Vagina (tissue), 2 donors: ENCODE measurements around the gene LPXN. TPM values are rescaled to one million over a fixed set of nuclear protein-coding genes. Genes with fewer than 3 reads are reported as not detected.

Experiments used
- DNase-seq, 2 donors: peaks; one replicate each; pipeline ENCODE4 v3.0.0-alpha.2; 2017; ENCODE audit errors: extremely low spot score in 2 of 2
- H3K27ac ChIP-seq: fragments of 200-600 bp; sonication (generic); one replicate; pipeline ENCODE4 v1.5.1; 2019
- H3K27me3 ChIP-seq: fragments of 200-600 bp; sonication (generic); one replicate; pipeline ENCODE4 v1.5.1; 2019
- H3K36me3 ChIP-seq, 2 donors: fragments of 200-600 bp; sonication (generic); one replicate each; pipeline ENCODE4 v1.5.1; 2017 to 2019
- H3K4me1 ChIP-seq: fragments of 200-600 bp; sonication (generic); one replicate; pipeline ENCODE4 v1.5.1; 2019
- H3K4me3 ChIP-seq, 2 donors: fragments of 200-600 bp; sonication (generic); 1 replicate in 1 of 2; 2 replicates in 1 of 2; pipeline ENCODE4 v1.5.1; 2016 to 2019
- H3K9me3 ChIP-seq: fragments of 200-600 bp; sonication (generic); one replicate; pipeline ENCODE4 v1.5.1; 2019
- CTCF ChIP-seq, 3 experiments: fragments of 450-650 bp in 2 of 3; fragments of 200-600 bp in 1 of 3; sonication (generic) in 1 of 3; IDR thresholded peaks; one replicate each; pipeline ENCODE4 v1.5.1; 2017 to 2019; ENCODE audit warnings: antibody characterized with exemption in 3 of 3, mild to moderate bottlenecking in 2 of 3, moderate library complexity in 2 of 3
- POLR2A ChIP-seq, 2 donors: fragments of 450-650 bp; IDR thresholded peaks; one replicate each; pipeline ENCODE4 v1.6.1; 2017; ENCODE audit warnings: antibody characterized with exemption in 2 of 2, mild to moderate bottlenecking in 2 of 2, moderate library complexity in 2 of 2
- POLR2AphosphoS5 ChIP-seq, 2 donors: sonication (generic); formaldehyde crosslinking; IDR thresholded peaks; one replicate each; pipeline ENCODE4 v1.9.0; 2017; ENCODE audit warnings: antibody characterized with exemption in 2 of 2, mild to moderate bottlenecking in 2 of 2, low read depth in 1 of 2; ENCODE audit not compliant: insufficient read depth in 1 of 2
- intact Hi-C: fragments of 100-400 bp; cut with DNase I; formaldehyde crosslinking; loops from one replicate; pipeline ENCODE4 v1.15.1; 2023
- total RNA-seq: library from RNA; depleted of rRNA; stranded (reverse); fragments of >200 nt; gene quantifications from one replicate; pipeline ENCODE4 v1.2.3, GENCODE V29; 2016

The LPXN gene
- total RNA-seq, 1 donor from 2014 or later = 24.3 TPM

GRCh38 chr11:58580311-58580710 lies 4.7 kb upstream of the LPXN start:
- Histone ChIP-seq H3K9me3 (no peaks in the 10 kb centered on the region), H3K4me3 (peak overlapping the region; percentile 80 to 97), H3K4me1 (peaks cover 70% of the 10 kb centered on the region), H3K27me3 (no peaks in the 10 kb centered on the region), H3K27ac (peak overlapping the region; percentile 100), H3K36me3 (no peaks in the 10 kb centered on the region)
- DNase-seq = no peak
- TF ChIP-seq POLR2A (IDR thresholded peaks at IDR 0.05) (no peak), POLR2AphosphoS5 (IDR thresholded peaks at IDR 0.05; ENCODE audit: insufficient read depth in 1 of 2, low read depth in 1 of 2) (no peak), CTCF (IDR thresholded peaks at IDR 0.05) (no peak)
- intact Hi-C loops = no loop called here

GRCh38 chr11:58579192-58580129 lies 3.8 kb upstream of the LPXN start:
- Histone ChIP-seq H3K4me3 (peak overlapping the region; percentile 80 to 97), H3K36me3 (no peaks in the 10 kb centered on the region), H3K27ac (peak overlapping the region; percentile 100), H3K9me3 (no peaks in the 10 kb centered on the region), H3K4me1 (peaks cover 72% of the 10 kb centered on the region), H3K27me3 (no peaks in the 10 kb centered on the region)
- DNase-seq = peak in 1 of 2 donors; percentile 97
- intact Hi-C loops = loop anchor here (5.0 kb wide), 2 partner anchors 563 to 1267 kb away; partner anchors contain the start of gene FAM111A
- TF ChIP-seq POLR2AphosphoS5 (IDR thresholded peaks at IDR 0.05; ENCODE audit: insufficient read depth in 1 of 2, low read depth in 1 of 2) = peak; percentile 96 to 97
- peak in 1 of 2 donors; percentile 41 for TF ChIP-seq POLR2A (IDR thresholded peaks at IDR 0.05)
- TF ChIP-seq CTCF (IDR thresholded peaks at IDR 0.05) = peak; percentile 68 to 83 (median 82)

GRCh38 chr11:58578635-58579191 lies 3.1 kb upstream of the LPXN start, which contains the start of gene ZFP91:
ZFP91 (plus strand) TSS chr11:58579063; CDS start chr11:58579282, 219 bp downstream.
- DNase-seq = peak in 1 of 2 donors; percentile 98
- H3K4me3 ChIP-seq = peak within 1 kb of the TSS; percentile 80 to 97
- peak in 1 of 2 donors; percentile 97 for TF ChIP-seq POLR2AphosphoS5 (IDR thresholded peaks at IDR 0.05; ENCODE audit: insufficient read depth in 1 of 2, low read depth in 1 of 2)
- TF ChIP-seq CTCF (IDR thresholded peaks at IDR 0.05) = no peak
- peak; percentile 18 to 66 for TF ChIP-seq POLR2A (IDR thresholded peaks at IDR 0.05)
- no peaks in the 10 kb centered on the region for H3K27me3 ChIP-seq
- H3K27ac ChIP-seq = peak within 1 kb of the TSS; percentile 100
- no peaks in the 10 kb centered on the region for H3K9me3 ChIP-seq
- no peaks in the 10 kb centered on the region for H3K36me3 ChIP-seq
- intact Hi-C loops = loop anchor here (5.0 kb wide), 2 partner anchors 564 to 1266 kb away; partner anchors contain the start of gene FAM111A
- H3K4me1 ChIP-seq = peaks cover 72% of the 10 kb centered on the region

- H3K27me3 ChIP-seq = no peaks in the 10 kb centered on the region
- peak in 1 of 2 donors; percentile 99 for DNase-seq
- no peaks in the 10 kb centered on the region for H3K36me3 ChIP-seq
- H3K9me3 ChIP-seq = no peaks in the 10 kb centered on the region
- TF ChIP-seq POLR2A (IDR thresholded peaks at IDR 0.05) = no peak
- TF ChIP-seq POLR2AphosphoS5 (IDR thresholded peaks at IDR 0.05; ENCODE audit: insufficient read depth in 1 of 2, low read depth in 1 of 2) = peak in 1 of 2 donors; percentile 99
- peak in 1 of 3 experiments; percentile 14 for TF ChIP-seq CTCF (IDR thresholded peaks at IDR 0.05)
- peak overlapping the region; percentile 80 to 97 for H3K4me3 ChIP-seq
- intact Hi-C loops = loop anchor here (5.0 kb wide), 2 partner anchors 564 to 1266 kb away; partner anchors contain the start of gene FAM111A
- H3K4me1 ChIP-seq = peaks cover 72% of the 10 kb centered on the region
- H3K27ac ChIP-seq = peak overlapping the region; percentile 100
These were observed 2.5 kb upstream of the LPXN start for GRCh38 chr11:58578136-58578634.
